HepG2 (cell line): ENCODE results near the gene CASKIN1. TPM values are rescaled to one million over a fixed set of nuclear protein-coding genes. Genes with fewer than 3 reads are reported as not detected.

Experiments used
- RXRB ChIP-seq: IDR thresholded peaks from 2 replicates; pipeline ENCODE4 v1.6.1; 2016; ENCODE audit warnings: borderline replicate concordance, missing genetic modification reagents, missing compliant biosample characterization
- SCMH1 ChIP-seq: sonication (generic); formaldehyde crosslinking; IDR thresholded peaks from 2 replicates; pipeline ENCODE4 v1.9.0; 2021; ENCODE audit warnings: missing genetic modification reagents, mild to moderate bottlenecking, borderline replicate concordance
- SNRNP70 ChIP-seq: fragments of 200-400 bp; formaldehyde crosslinking; IDR thresholded peaks from 2 replicates; pipeline ENCODE4 v1.6.1; 2017; ENCODE audit warnings: mild to moderate bottlenecking, low read depth, low read length, moderate library complexity
- U2AF1 ChIP-seq: fragments of 200-400 bp; formaldehyde crosslinking; optimal IDR thresholded peaks from 2 replicates; pipeline ENCODE3; 2017; ENCODE audit warnings: mild to moderate bottlenecking, low read depth, low read length
- YEATS2 ChIP-seq: sonication (generic); formaldehyde crosslinking; IDR thresholded peaks from 2 replicates; pipeline ENCODE4 v1.4.0; 2020; ENCODE audit warnings: missing genetic modification reagents, borderline replicate concordance
- ZBTB7B ChIP-seq: sonication (generic); formaldehyde crosslinking; IDR thresholded peaks from 2 replicates; pipeline ENCODE4 v1.4.0; 2020; ENCODE audit warnings: missing genetic modification reagents
- ZNF34 ChIP-seq: sonication (generic); formaldehyde crosslinking; IDR thresholded peaks from 2 replicates; pipeline ENCODE4 v1.4.0; 2020; ENCODE audit warnings: mild to moderate bottlenecking, missing genetic modification reagents, borderline replicate concordance
- ZNF501 ChIP-seq: sonication (generic); formaldehyde crosslinking; IDR thresholded peaks from 2 replicates; pipeline ENCODE4 v1.5.1; 2020; ENCODE audit warnings: mild to moderate bottlenecking, moderate library complexity, missing genetic modification reagents
- ZNF556 ChIP-seq: sonication (generic); formaldehyde crosslinking; IDR thresholded peaks from 2 replicates; pipeline ENCODE4 v1.4.0; 2020; ENCODE audit warnings: mild to moderate bottlenecking, missing genetic modification reagents, borderline replicate concordance
- ZNF780A ChIP-seq: sonication (generic); formaldehyde crosslinking; IDR thresholded peaks from 2 replicates; pipeline ENCODE4 v1.8.0; 2022; ENCODE audit warnings: mild to moderate bottlenecking, missing genetic modification reagents, moderate library complexity
- polyA plus RNA-seq, 8 experiments: library from polyadenylated mRNA; depleted of rRNA in 3 of 8; stranded (reverse) in 7 of 8; unstranded in 1 of 8; fragments of >200 nt; fragmentation: Illumina TruSeq in 4 of 8; extraction: Trizol in 4 of 8; gene quantifications; 2 replicates each; pipeline versions ENCODE4 v1.2.1 to v1.2.3, GENCODE V29; 2011 to 2016; ENCODE audit warnings: low read depth in 4 of 8, missing spikeins in 1 of 8, mixed read lengths in 1 of 8; ENCODE audit not compliant: insufficient read depth in 1 of 8
- total RNA-seq, 5 experiments: library from RNA; depleted of rRNA; stranded (reverse); fragments of >200 nt; fragmentation: Illumina TruSeq; extraction: Trizol; gene quantifications; 2 replicates each; pipeline ENCODE4 v1.2.3, GENCODE V29; 2016; ENCODE audit warnings: low read depth in 1 of 5
- TF ChIP-seq, protein P1 (sequence below): sonication (generic); formaldehyde crosslinking; IDR thresholded peaks from 2 replicates; pipeline ENCODE4 v1.5.0; 2020; ENCODE audit warnings: missing genetic modification reagents, mild to moderate bottlenecking, borderline replicate concordance
- TF ChIP-seq, protein P2 (sequence below): sonication (generic); formaldehyde crosslinking; IDR thresholded peaks from 2 replicates; pipeline ENCODE4 v1.4.0; 2020; ENCODE audit warnings: mild to moderate bottlenecking, missing genetic modification reagents
- TF ChIP-seq, protein P3 (sequence below): sonication (generic); formaldehyde crosslinking; IDR thresholded peaks from 2 replicates; pipeline ENCODE4 v1.5.1; 2020; ENCODE audit warnings: mild to moderate bottlenecking, missing genetic modification reagents
- TF ChIP-seq, protein P4 (sequence below): sonication (generic); formaldehyde crosslinking; IDR thresholded peaks from 2 replicates; pipeline ENCODE4 v1.4.0; 2020; ENCODE audit warnings: missing genetic modification reagents
- TF ChIP-seq, protein P5 (sequence below): sonication (generic); IDR thresholded peaks from 2 replicates; pipeline ENCODE4 v1.6.1; 2016; ENCODE audit warnings: low read depth, borderline replicate concordance
- TF ChIP-seq, protein P6 (sequence below): sonication (generic); formaldehyde crosslinking; IDR thresholded peaks from 2 replicates; pipeline ENCODE4 v1.8.0; 2022; ENCODE audit warnings: mild to moderate bottlenecking, missing genetic modification reagents, moderate library complexity

CASKIN1 gene
- total and polyA plus RNA-seq, 2 of the 13 experiments (the other 11 are each of a cell fraction or from before 2014, with no cell fraction given) = 1.2 to 2.2 TPM

DNA sequence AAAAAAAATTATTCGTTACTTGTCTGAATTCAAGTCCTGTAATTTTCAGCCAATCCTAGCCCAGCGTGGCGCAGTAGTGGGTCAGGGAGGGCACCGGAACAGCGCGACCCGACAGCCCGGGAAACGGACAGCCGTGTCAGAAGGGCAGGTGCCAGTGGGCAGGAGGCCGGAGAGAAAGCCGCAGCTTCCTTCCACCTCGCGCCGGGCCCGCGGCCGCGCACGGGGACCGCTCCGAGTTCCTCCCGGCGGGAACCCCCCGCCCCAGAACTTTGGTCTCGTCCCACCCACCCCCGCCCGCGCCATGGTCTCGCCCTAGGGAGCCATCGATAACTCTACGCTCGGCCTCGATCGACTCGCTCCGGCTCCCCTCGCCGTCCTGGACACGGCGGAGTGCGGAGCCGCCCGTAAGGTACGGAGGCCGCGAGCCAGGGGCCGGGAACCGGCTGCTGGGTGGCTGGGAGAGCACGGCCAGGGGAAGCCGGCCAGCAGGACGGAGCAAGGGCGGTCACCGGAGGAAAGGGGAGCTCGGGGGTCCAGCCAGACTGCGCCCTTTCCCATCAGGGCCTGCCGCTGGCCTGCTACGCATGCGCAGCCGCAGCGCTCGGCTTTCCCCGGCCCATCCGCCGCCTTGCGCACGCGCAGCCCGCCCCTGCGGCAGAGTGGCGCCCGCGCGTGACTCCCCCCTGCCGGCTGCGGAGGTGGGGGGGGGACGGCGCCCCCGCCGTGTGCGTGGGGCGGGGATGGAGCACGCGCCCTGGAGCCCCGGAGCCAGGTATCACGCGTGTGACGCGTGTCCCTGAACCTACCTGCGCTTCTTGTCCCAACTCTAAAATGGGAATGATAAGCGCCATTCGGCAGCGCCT, 8.9 kb upstream of the CASKIN1 start, which contains the start of gene MLST8 (continued):
- TF ChIP-seq ZBTB7B (CRISPR knock-in tag) (peak; percentile 1), ZNF34 (peak; percentile 84; the same call in 1 of the 2 replicates), U2AF1 (no peak), ZNF501 (CRISPR knock-in tag) (peak; percentile 68), RXRB (CRISPR knock-in tag) (no peak; the same call in 1 of the 2 replicates), SNRNP70 (no peak), ZNF780A (CRISPR knock-in tag) (no peak), ZNF556 (no peak; the same call in 1 of the 2 replicates), SCMH1 (CRISPR knock-in tag) (no peak), YEATS2 (CRISPR knock-in tag) (peak; percentile 74; the same call in 1 of the 2 replicates)
- TF ChIP-seq, protein P1, sequence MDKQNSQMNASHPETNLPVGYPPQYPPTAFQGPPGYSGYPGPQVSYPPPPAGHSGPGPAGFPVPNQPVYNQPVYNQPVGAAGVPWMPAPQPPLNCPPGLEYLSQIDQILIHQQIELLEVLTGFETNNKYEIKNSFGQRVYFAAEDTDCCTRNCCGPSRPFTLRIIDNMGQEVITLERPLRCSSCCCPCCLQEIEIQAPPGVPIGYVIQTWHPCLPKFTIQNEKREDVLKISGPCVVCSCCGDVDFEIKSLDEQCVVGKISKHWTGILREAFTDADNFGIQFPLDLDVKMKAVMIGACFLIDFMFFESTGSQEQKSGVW (CRISPR knock-in tag) = no peak
- TF ChIP-seq, protein P2, sequence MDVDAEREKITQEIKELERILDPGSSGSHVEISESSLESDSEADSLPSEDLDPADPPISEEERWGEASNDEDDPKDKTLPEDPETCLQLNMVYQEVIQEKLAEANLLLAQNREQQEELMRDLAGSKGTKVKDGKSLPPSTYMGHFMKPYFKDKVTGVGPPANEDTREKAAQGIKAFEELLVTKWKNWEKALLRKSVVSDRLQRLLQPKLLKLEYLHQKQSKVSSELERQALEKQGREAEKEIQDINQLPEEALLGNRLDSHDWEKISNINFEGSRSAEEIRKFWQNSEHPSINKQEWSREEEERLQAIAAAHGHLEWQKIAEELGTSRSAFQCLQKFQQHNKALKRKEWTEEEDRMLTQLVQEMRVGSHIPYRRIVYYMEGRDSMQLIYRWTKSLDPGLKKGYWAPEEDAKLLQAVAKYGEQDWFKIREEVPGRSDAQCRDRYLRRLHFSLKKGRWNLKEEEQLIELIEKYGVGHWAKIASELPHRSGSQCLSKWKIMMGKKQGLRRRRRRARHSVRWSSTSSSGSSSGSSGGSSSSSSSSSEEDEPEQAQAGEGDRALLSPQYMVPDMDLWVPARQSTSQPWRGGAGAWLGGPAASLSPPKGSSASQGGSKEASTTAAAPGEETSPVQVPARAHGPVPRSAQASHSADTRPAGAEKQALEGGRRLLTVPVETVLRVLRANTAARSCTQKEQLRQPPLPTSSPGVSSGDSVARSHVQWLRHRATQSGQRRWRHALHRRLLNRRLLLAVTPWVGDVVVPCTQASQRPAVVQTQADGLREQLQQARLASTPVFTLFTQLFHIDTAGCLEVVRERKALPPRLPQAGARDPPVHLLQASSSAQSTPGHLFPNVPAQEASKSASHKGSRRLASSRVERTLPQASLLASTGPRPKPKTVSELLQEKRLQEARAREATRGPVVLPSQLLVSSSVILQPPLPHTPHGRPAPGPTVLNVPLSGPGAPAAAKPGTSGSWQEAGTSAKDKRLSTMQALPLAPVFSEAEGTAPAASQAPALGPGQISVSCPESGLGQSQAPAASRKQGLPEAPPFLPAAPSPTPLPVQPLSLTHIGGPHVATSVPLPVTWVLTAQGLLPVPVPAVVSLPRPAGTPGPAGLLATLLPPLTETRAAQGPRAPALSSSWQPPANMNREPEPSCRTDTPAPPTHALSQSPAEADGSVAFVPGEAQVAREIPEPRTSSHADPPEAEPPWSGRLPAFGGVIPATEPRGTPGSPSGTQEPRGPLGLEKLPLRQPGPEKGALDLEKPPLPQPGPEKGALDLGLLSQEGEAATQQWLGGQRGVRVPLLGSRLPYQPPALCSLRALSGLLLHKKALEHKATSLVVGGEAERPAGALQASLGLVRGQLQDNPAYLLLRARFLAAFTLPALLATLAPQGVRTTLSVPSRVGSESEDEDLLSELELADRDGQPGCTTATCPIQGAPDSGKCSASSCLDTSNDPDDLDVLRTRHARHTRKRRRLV (CRISPR knock-in tag) = peak; percentile 93
- TF ChIP-seq, protein P3, sequence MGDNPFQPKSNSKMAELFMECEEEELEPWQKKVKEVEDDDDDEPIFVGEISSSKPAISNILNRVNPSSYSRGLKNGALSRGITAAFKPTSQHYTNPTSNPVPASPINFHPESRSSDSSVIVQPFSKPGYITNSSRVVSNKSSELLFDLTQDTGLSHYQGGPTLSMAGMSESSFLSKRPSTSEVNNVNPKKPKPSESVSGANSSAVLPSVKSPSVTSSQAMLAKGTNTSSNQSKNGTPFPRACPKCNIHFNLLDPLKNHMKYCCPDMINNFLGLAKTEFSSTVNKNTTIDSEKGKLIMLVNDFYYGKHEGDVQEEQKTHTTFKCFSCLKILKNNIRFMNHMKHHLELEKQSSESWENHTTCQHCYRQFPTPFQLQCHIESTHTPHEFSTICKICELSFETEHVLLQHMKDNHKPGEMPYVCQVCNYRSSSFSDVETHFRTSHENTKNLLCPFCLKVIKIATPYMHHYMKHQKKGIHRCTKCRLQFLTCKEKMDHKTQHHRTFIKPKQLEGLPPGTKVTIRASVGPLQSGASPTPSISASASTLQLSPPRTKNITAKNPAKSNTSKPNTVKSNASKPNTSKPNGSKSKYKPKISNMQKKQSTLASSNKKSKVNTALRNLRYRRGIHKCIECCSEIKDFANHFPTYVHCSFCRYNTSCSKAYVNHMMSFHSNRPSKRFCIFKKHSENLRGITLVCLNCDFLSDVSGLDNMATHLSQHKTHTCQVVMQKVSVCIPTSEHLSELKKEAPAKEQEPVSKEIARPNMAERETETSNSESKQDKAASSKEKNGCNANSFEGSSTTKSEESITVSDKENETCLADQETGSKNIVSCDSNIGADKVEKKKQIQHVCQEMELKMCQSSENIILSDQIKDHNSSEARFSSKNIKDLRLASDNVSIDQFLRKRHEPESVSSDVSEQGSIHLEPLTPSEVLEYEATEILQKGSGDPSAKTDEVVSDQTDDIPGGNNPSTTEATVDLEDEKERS = no peak
- TF ChIP-seq, protein P4, sequence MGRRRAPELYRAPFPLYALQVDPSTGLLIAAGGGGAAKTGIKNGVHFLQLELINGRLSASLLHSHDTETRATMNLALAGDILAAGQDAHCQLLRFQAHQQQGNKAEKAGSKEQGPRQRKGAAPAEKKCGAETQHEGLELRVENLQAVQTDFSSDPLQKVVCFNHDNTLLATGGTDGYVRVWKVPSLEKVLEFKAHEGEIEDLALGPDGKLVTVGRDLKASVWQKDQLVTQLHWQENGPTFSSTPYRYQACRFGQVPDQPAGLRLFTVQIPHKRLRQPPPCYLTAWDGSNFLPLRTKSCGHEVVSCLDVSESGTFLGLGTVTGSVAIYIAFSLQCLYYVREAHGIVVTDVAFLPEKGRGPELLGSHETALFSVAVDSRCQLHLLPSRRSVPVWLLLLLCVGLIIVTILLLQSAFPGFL = no peak
- TF ChIP-seq, protein P5, sequence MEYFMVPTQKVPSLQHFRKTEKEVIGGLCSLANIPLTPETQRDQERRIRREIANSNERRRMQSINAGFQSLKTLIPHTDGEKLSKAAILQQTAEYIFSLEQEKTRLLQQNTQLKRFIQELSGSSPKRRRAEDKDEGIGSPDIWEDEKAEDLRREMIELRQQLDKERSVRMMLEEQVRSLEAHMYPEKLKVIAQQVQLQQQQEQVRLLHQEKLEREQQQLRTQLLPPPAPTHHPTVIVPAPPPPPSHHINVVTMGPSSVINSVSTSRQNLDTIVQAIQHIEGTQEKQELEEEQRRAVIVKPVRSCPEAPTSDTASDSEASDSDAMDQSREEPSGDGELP = no peak
- TF ChIP-seq, protein P6, sequence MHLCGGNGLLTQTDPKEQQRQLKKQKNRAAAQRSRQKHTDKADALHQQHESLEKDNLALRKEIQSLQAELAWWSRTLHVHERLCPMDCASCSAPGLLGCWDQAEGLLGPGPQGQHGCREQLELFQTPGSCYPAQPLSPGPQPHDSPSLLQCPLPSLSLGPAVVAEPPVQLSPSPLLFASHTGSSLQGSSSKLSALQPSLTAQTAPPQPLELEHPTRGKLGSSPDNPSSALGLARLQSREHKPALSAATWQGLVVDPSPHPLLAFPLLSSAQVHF (CRISPR knock-in tag) = peak; percentile 72; the same call in 1 of the 2 replicates
